ENCODE measurements around the gene CLDN9.
A peak's percentile ranks its signal among the peaks of the same experiment; 100 is the strongest.

CLDN9 gene

GRCh38 chr16:3058139-3059030, 45.7 kb downstream of the CLDN9 start:
- peak; percentile 74 for DNase-seq

GRCh38 chr16:3059041-3059722, 46.5 kb downstream of the CLDN9 start:
- DNase-seq = peak; percentile 94

GRCh38 chr16:3059723-3060242, 47.1 kb downstream of the CLDN9 start:
- no peak for DNase-seq

GRCh38 chr16:3060339-3061127, 47.8 kb downstream of the CLDN9 start:
- DNase-seq = no peak

- no peak for DNase-seq
Measured at GRCh38 chr16:3062553-3062952, 49.8 kb downstream of the CLDN9 start.

GRCh38 chr16:3063625-3064386, 51.1 kb downstream of the CLDN9 start:
- no peak for DNase-seq

All from activated CD4-positive, alpha-beta T cell treated with anti-CD3 and anti-CD28 coated beads, Interleukin-2, Interleukin-6, amounts not matched to agents 100 ng/mL and 50 ng/mL, durations not matched to agents 16 hours and 8 hours (primary cell).